Coronary artery (tissue), 2 donors: ENCODE measurements around the gene CPLX1.
A peak's percentile ranks its signal among the peaks of the same experiment; 100 is the strongest.

Source experiments
- DNase-seq: peaks from one replicate; pipeline ENCODE4 v3.0.0-alpha.2; 2017; ENCODE audit warnings: low spot score
- H3K27ac ChIP-seq, 2 donors: fragments of 200-600 bp; sonication (generic); one replicate each; pipeline ENCODE4 v1.5.1; 2016 to 2019
- H3K4me3 ChIP-seq: fragments of 200-600 bp; sonication (generic); 2 replicates; pipeline ENCODE4 v1.5.1; 2016; ENCODE audit warnings: mild to moderate bottlenecking, moderate library complexity
- TF ChIP-seq, protein P1 (sequence below): fragments of 200-600 bp; sonication (generic); IDR thresholded peaks from one replicate; pipeline ENCODE4 v1.5.1; 2019; ENCODE audit warnings: antibody characterized with exemption

Gene CPLX1

GRCh38 chr4:804804-805203 is 21.1 kb downstream of the CPLX1 start:
- Histone ChIP-seq H3K27ac (no peak overlapping the region), H3K4me3 (no peak overlapping the region)
- TF ChIP-seq, protein P1, sequence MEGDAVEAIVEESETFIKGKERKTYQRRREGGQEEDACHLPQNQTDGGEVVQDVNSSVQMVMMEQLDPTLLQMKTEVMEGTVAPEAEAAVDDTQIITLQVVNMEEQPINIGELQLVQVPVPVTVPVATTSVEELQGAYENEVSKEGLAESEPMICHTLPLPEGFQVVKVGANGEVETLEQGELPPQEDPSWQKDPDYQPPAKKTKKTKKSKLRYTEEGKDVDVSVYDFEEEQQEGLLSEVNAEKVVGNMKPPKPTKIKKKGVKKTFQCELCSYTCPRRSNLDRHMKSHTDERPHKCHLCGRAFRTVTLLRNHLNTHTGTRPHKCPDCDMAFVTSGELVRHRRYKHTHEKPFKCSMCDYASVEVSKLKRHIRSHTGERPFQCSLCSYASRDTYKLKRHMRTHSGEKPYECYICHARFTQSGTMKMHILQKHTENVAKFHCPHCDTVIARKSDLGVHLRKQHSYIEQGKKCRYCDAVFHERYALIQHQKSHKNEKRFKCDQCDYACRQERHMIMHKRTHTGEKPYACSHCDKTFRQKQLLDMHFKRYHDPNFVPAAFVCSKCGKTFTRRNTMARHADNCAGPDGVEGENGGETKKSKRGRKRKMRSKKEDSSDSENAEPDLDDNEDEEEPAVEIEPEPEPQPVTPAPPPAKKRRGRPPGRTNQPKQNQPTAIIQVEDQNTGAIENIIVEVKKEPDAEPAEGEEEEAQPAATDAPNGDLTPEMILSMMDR, result no peak
- no peak for DNase-seq

DNA sequence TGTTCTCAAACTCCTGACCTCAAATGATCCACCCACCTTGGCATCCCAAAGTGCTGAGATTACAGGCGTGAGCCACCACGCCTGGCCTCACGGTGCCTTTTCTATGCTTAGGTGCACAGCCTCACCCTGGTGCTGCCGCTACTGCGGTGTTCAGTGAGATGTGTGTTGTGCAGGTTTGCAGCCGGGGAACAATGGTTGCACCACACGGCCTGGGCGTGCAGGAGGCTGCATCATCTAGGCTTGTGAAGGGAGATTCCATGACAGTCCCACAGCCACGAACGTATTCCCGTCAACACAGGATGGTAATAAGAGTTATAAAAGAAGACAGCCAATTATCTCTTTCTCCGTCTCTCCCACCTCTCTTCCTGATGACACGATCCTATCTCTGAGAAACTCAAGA is 22.0 kb downstream of the CPLX1 start:
- no peak overlapping the region for H3K27ac ChIP-seq
- no peak for DNase-seq
- no peak overlapping the region for H3K4me3 ChIP-seq
- TF ChIP-seq, protein P1, result no peak

GRCh38 chr4:801436-802124 is 24.3 kb downstream of the CPLX1 start:
- no peak overlapping the region for H3K27ac ChIP-seq
- H3K4me3 ChIP-seq, result no peak overlapping the region
- TF ChIP-seq, protein P1, result no peak
- no peak for DNase-seq

DNA sequence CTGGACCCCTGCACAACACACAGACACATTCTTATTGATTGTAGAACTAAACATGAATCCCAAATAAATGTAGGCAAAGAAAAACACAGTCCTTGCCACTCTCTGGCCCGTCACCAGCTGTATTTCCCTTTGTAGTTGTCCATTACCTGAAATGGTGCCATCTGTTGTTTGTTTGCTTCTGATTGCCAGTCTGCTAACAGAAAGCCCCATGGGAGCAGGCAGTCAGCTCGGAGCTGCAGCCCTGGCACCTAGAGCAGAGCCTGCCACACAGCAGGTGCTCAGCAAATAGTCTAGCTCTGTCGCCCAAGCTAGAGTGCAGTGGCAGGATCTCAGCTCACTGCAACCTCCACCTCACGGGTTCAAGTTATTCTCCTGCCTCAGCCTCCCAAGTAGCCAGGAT is 28.9 kb downstream of the CPLX1 start:
- TF ChIP-seq, protein P1, result no peak
- H3K4me3 ChIP-seq, result no peak overlapping the region
- H3K27ac ChIP-seq, result no peak overlapping the region
- DNase-seq, result no peak

DNA sequence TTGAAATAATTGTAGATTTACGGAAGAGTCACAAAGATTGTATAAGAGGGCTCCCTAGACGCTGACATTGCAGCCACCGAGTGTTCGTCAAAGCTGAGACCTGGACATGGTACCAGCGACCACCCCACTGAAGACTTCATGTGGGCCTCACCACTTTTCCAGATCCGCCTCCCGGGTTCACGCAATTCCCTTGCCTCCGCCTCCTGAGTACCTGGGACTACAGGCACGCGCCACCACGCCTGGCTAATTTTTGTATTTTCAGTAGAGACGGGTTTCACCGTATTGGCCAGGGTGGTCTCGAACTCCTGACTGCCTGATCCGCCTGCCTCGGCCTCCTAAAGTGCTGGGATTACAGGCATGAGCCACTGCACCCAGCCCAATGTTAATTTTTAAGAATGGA is 29.7 kb downstream of the CPLX1 start:
- H3K4me3 ChIP-seq, result no peak overlapping the region
- TF ChIP-seq, protein P1, result no peak
- H3K27ac ChIP-seq, result no peak overlapping the region
- no peak for DNase-seq

GRCh38 chr4:795726-796119 is 30.2 kb downstream of the CPLX1 start:
- no peak for DNase-seq
- TF ChIP-seq, protein P1, result no peak
- H3K4me3 ChIP-seq, result peak overlapping the region; percentile 63
- H3K27ac ChIP-seq, result no peak overlapping the region
